GM18861 (cell line): Measurements from ENCODE around the gene CLASP1.
"Not testable (repeated sequence)": the region's sequence is repeated elsewhere in the genome, so short reads cannot be mapped to it uniquely, and the experiment has no call there.

Experiments used
- ATAC-seq: cut with Tn5 transposase; IDR thresholded peaks from one replicate; pipeline ENCODE4 v1.9.1; 2021; ENCODE audit not compliant: unreplicated experiment

CLASP1 gene

GRCh38 chr2:121649149-121649595 is at the start of gene CLASP1:
Gene CLASP1, minus strand, starts transcription at chr2:121649462. Its CDS starts 43,567 bp downstream, at chr2:121605895.
- peak; percentile 18 for ATAC-seq

- no peak for ATAC-seq
Observed at GRCh38 chr2:121698318-121698930, 49.2 kb upstream of the CLASP1 start.

DNA sequence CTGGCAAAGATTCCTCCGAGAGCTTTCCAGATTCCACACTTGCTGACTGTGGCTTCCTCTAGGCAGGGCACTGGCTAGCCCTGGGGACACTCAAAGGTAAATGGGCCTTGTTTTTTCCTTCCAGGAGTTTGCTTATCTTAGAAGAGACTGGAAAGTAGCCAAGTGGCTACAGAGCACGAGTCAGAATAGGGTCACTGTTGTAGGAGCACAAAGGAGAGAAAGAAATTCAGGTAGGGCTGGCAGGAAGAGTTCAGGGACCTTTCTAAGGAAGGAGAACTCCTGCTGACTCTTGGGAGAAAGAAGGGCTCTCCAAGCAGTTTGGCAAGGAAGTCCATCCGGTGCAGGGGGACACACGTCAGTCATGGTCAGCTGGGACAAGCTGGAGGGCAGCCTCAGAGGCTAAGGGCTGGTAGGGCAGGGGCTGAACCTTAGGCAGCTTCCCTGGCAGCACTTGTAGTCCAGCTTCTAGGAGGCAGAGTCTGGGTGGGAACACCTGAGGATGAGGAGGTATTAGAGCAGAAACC is 47.9 kb upstream of the CLASP1 start:
- ATAC-seq = no peak

DNA sequence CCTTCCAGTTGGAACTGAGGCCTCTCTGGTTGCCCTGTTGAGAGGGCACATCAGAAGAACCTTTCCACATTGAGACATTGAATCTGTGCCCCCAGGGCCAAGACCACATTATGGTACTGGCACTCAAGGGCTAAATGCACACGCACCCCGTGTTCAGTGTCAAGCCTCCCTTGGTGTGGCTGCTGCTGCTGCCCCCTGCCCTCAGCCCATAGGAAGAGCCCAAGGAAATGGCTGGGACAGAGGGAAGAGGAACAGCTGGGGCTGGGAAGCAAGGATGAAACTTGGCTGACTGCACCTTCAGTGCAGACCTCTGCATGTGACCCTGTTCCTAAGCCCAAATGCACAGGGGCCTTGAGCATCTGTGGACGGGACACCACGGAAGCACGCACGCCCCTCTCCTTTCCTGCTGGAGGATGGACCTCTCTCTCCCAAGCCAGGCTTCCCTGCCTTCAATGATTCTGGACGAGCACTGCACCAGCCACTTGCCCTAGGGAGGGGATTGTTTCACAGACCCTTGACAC is 47.2 kb upstream of the CLASP1 start:
- ATAC-seq = no peak

DNA sequence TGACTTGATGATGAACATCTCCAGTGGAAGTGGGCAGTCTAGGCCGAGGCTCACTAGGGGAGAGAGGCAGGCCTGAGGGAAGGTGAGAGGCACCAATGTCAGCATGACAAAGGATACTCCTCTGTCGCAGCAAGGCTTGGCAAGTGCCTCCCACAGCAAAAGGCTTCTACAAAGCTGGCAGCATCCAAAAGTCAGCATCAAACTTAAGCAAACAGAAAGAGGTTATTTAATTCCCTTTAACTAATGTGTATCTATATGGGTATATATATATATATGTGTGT is 45.8 kb upstream of the CLASP1 start:
- no peak for ATAC-seq

GRCh38 chr2:121694398-121695170 is 45.3 kb upstream of the CLASP1 start:
- no peak for ATAC-seq

GRCh38 chr2:121690572-121690971 is 41.3 kb upstream of the CLASP1 start:
- not testable (repeated sequence) for ATAC-seq

DNA sequence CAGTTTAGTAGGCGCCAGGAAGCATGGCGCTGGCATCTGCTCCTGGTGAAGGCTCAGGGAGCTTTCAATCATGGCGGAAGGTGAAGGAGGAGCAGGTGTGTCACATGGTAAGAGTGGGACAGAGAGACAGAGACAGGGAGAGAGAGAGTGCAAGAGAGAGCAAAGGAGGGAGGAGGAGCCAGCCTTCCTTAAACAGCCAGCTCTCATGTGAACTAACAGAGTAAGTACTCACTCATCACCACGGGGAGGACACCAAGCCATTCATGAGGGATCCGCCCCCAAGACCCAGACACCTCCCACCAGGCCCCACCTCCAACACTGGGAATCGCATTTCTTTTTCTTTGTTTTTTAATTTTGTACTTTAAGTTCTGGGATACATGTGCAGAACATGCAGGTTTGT is 40.8 kb upstream of the CLASP1 start:
- ATAC-seq = no peak

DNA sequence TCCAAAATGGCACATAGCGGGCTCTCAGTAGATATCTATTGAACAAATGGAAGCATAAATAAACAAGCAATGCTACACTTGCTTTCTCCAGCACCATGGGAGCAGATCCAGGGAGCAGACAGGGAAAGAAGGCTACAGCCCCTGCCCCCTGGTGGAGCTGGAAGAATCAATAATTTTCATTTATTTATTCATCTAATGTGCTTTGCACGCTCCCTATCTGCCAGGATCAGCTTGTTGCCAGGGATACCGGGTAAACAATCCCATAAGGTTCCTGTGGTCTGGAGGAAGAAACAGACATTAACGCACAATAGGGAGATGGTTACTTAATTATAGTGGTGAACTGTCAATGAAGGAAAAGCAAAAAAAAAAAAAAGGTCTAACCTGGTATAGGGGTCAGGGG is 40.1 kb upstream of the CLASP1 start:
- ATAC-seq = no peak

DNA sequence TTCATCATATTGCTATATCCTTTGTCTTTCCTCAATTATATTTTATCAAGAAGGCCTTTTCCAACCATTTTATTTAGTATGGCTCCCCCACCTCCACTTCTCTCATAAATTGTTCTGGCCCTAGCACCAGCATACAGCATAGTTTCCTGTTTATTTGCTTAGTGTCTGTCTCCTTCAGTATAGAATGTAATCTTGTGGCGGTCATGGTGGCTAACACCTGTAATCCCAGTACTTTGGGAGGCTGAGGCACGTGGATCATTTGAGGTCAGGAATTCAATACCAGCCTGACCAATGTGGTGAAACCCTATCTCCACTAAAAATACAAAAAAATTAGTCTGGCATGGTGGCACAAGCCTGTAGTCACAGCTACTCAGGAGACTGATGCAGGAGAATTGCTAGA is 39.6 kb upstream of the CLASP1 start:
- ATAC-seq = no peak

- ATAC-seq = no peak
Observed at GRCh38 chr2:121686902-121687301, 37.6 kb upstream of the CLASP1 start.

DNA sequence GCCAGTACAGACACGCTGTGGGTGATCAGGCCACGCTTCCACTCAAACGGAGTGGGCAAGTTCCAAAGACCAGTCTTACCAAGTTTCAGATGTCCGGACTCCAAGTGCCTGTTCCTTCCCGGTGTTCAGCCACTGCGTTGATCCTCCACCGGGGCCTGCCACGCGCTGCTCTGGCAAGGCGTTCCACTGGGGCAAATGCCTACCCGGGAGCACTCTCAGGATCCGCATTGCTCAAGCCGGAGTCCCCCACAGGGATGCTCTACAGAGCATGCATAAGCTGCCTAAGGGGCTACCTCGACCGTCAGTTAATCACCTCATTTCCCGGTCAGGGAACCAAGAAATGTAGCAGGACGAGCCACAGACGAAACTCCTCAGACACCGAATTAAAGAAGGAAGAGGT is 37.0 kb upstream of the CLASP1 start:
- no peak for ATAC-seq

- no peak for ATAC-seq
Observed at GRCh38 chr2:121682396-121683298, 33.4 kb upstream of the CLASP1 start.

- ATAC-seq = no peak
Observed at GRCh38 chr2:121677855-121678254, 28.6 kb upstream of the CLASP1 start.

DNA sequence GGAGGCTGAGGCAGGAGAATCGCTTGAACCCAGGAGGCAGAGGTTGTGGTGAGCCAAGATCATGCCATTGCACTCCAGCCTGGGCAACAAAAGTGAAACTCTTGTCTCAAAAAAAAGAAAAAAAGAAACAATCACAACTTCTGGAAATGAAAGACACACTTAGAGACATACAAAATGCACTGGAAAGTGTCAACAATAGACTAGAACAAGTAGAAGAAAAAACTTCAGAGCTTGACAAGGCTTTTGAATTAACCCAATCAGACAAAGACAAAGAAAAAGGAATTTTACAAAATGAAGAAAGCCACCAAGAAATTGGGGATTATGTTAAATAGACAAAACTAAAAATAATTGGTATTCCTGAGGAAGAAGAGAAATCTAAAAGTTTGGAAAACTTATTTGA is 22.4 kb upstream of the CLASP1 start:
- ATAC-seq = not testable (repeated sequence)

DNA sequence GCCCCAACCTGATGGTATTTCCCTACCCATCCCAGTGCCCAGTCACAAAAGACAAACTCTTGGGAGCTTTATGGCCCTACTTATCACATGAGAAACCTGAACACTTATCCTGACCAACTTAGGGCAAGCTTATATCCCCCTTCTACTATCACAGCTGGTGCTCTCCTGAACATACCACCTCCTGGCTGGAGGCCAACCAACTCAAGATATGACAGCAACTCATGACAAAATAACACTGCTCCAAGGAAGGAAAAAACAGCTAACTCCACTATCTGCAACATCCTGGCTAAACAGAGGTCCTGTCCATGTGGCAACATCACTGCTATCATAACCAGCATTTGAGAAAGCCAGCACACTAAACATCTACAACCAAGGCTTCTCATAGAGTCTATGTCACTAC is 20.9 kb upstream of the CLASP1 start:
- no peak for ATAC-seq

- ATAC-seq = no peak
Observed at GRCh38 chr2:121667618-121668017, 18.4 kb upstream of the CLASP1 start.

DNA sequence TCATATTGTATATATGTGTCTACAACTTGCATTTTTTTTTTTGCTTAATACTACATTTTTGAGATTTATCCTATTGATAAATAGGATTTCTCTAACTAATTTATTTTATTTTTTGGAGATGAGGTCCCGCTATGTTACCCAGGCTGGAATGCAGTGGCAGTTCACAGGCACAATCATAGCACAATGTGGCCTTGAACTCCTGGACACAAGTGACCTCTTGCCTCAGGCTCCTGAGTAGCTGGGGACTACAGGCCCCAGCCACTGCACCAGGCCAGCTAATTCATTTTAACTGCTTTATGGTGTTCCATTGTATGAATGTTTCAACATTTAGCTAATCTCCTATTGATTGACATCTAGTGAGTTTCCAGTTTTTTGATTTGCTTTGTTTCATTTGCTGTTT is 16.8 kb upstream of the CLASP1 start:
- ATAC-seq = no peak

GRCh38 chr2:121665504-121665903 is 16.2 kb upstream of the CLASP1 start:
- ATAC-seq = no peak

GRCh38 chr2:121664713-121665112 is 15.5 kb upstream of the CLASP1 start:
- ATAC-seq = no peak

DNA sequence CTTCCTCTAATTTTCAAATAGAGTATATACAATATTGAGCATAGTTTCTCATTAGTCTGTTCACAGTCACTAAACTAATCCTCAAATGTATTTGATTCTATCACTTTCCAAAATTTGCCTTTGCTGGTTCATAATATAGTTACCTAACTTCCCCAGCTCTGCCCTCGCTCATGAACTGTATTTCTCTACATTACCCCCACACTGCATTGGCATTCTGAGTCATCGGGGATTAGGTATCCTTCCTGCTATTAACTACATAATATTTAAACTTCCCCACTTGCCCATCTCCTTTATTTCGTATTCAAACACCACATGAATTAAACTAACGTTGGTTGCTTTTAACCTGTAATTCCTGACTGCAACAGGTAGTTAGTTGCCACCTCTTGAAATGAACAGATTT is 14.8 kb upstream of the CLASP1 start:
- no peak for ATAC-seq
